Kidney tubule cell (primary cell): ENCODE data around the gene MAML3.
A peak's percentile ranks its signal among the peaks of the same experiment; 100 is the strongest.

Experiments used
- DNase-seq: peaks from one replicate; pipeline ENCODE4 v3.0.0-alpha.2; 2018; ENCODE audit warnings: low spot score

MAML3 gene

GRCh38 chr4:140126261-140126660, 27.7 kb downstream of the MAML3 start:
- no peak for DNase-seq

GRCh38 chr4:140125374-140125773, 28.6 kb downstream of the MAML3 start:
- no peak for DNase-seq

- no peak for DNase-seq
These were observed 30.2 kb downstream of the MAML3 start for GRCh38 chr4:140123666-140124377.

- DNase-seq = no peak
These were observed 31.1 kb downstream of the MAML3 start for GRCh38 chr4:140122891-140123290.

- DNase-seq = peak; percentile 43
These were observed 32.3 kb downstream of the MAML3 start for GRCh38 chr4:140121646-140122045.

GRCh38 chr4:140118931-140119640, 34.9 kb downstream of the MAML3 start:
- DNase-seq = no peak

- DNase-seq = peak; percentile 56
These were observed 36.0 kb downstream of the MAML3 start for GRCh38 chr4:140117947-140118346.

- peak; percentile 53 for DNase-seq
These were observed 37.4 kb downstream of the MAML3 start for GRCh38 chr4:140116442-140117104.

GRCh38 chr4:140115140-140115539, 38.8 kb downstream of the MAML3 start:
- DNase-seq = no peak

- DNase-seq = no peak
These were observed 40.3 kb downstream of the MAML3 start for GRCh38 chr4:140113653-140114052.

- no peak for DNase-seq
These were observed 41.4 kb downstream of the MAML3 start for GRCh38 chr4:140112576-140112975.

GRCh38 chr4:140111256-140111655, 42.7 kb downstream of the MAML3 start:
- no peak for DNase-seq

GRCh38 chr4:140110542-140111215, 43.3 kb downstream of the MAML3 start:
- DNase-seq = no peak

GRCh38 chr4:140109737-140110136, 44.2 kb downstream of the MAML3 start:
- DNase-seq = no peak

- DNase-seq = no peak
These were observed 44.7 kb downstream of the MAML3 start for GRCh38 chr4:140109292-140109691.

GRCh38 chr4:140108713-140109230, 45.2 kb downstream of the MAML3 start:
- no peak for DNase-seq

- no peak for DNase-seq
These were observed 45.7 kb downstream of the MAML3 start for GRCh38 chr4:140108243-140108642.

- no peak for DNase-seq
These were observed 47.6 kb downstream of the MAML3 start for GRCh38 chr4:140106289-140106844.

- no peak for DNase-seq
These were observed 48.5 kb downstream of the MAML3 start for GRCh38 chr4:140105436-140105835.

GRCh38 chr4:140103676-140104075, 50.3 kb downstream of the MAML3 start:
- DNase-seq = peak; percentile 37

GRCh38 chr4:140102421-140102820, 51.6 kb downstream of the MAML3 start:
- DNase-seq = peak; percentile 48

- DNase-seq = no peak
These were observed 53.2 kb downstream of the MAML3 start for GRCh38 chr4:140100771-140101170.
